H1 (cell line): ENCODE results near the gene LBR. TPM values are rescaled to one million over a fixed set of nuclear protein-coding genes. Genes with fewer than 3 reads are reported as not detected.

Experiments
- CHD1 ChIP-seq: IDR thresholded peaks from 2 replicates; pipeline ENCODE4 v1.6.1; 2012; ENCODE audit warnings: low read depth, low read length, improper control_type of control experiment
- CHD7 ChIP-seq: fragments of 300-600 bp; sonication (generic); IDR thresholded peaks from 2 replicates; pipeline ENCODE4 v1.7.1; 2012; ENCODE audit warnings: low read length, moderate library complexity, mild to moderate bottlenecking, inconsistent platforms; ENCODE audit not compliant: insufficient replicate concordance
- NANOG ChIP-seq: IDR thresholded peaks from 2 replicates; pipeline ENCODE4 v1.6.1; 2011; ENCODE audit warnings: low read length, low read depth, mild to moderate bottlenecking, inconsistent platforms; ENCODE audit not compliant: insufficient read depth, poor library complexity, severe bottlenecking
- YY1 ChIP-seq: IDR thresholded peaks from 2 replicates; pipeline ENCODE4 v1.6.1; 2011; ENCODE audit warnings: low read depth, mild to moderate bottlenecking, low read length
- polyA plus RNA-seq, 7 experiments: library from polyadenylated mRNA; depleted of rRNA in 3 of 7; stranded (reverse) in 5 of 7; unstranded in 2 of 7; fragments of >200 nt in 5 of 7; fragments of 200-250 nt in 2 of 7; gene quantifications; 1 replicate in 5 of 7; 2 replicates in 1 of 7; 4 replicates in 1 of 7; pipeline versions ENCODE4 v1.2.1 to v1.2.3, GENCODE V29; 2011 to 2013; ENCODE audit warnings: missing spikeins in 2 of 7, mixed read lengths in 2 of 7
- total RNA-seq: library from RNA; stranded (reverse); fragmentation: NEBNext Ultra II Directional; extraction: Animal tissue kit (Norgen Biotek cat#: 25700); gene quantifications from 2 replicates; pipeline ENCODE4 v1.2.1, GENCODE V29; 2021

LBR gene
- total and polyA plus RNA-seq, 2 of the 8 experiments (the other 6 are each of a cell fraction or from before 2014, with no cell fraction given) = 32.1 to 89.8 TPM

- TF ChIP-seq CHD7 (no peak), CHD1 (no peak), YY1 (no peak), NANOG (no peak)
Measured at GRCh38 chr1:225409051-225409450, 18.8 kb downstream of the LBR start (continued).
